ENCODE data around the gene MAPRE3. TPM values are rescaled to one million over a fixed set of nuclear protein-coding genes. Genes with fewer than 3 reads are reported as not detected.

The MAPRE3 gene
- total RNA-seq, 1 donor from 2014 or later: 27.0 TPM

- peaks cover 6% of the 10 kb centered on the region for H4K20me1 ChIP-seq (ENCODE audit: insufficient read depth, low read length)
- peaks cover 13% of the 10 kb centered on the region for H3K36me3 Mint-ChIP-seq (ENCODE audit: low read depth, unreplicated experiment)
Observed at GRCh38 chr2:27050996-27051901, 80.8 kb downstream of the MAPRE3 start, which contains the start of gene AGBL5. Gene AGBL5 (plus strand): TSS chr2:27051668. CDS start chr2:27052959, 1,291 bp downstream.

GRCh38 chr2:27051902-27052645 lies 81.6 kb downstream of the MAPRE3 start:
- no peak for TF ChIP-seq CTCF (IDR thresholded peaks at IDR 0.05; ENCODE audit: insufficient read depth, low read depth, low read length)
- TF ChIP-seq EZH2 (IDR thresholded peaks at IDR 0.05; ENCODE audit: insufficient read depth, low read length): no peak
- H3K9ac ChIP-seq (ENCODE audit: low read length): peak overlapping the region; percentile 88
- no peaks in the 10 kb centered on the region for H3K9me3 Mint-ChIP-seq (ENCODE audit: unreplicated experiment)
- peak overlapping the region; percentile 67 for H3K4me3 ChIP-seq (ENCODE audit: insufficient read depth, low read depth, low read length)
- no peak for FAIRE-seq
- H2AFZ ChIP-seq (ENCODE audit: low read depth, low read length): peak overlapping the region; percentile 77
- H3K27me3 Mint-ChIP-seq (ENCODE audit: low read depth, unreplicated experiment): no peaks in the 10 kb centered on the region
- no peak for DNase-seq (ENCODE audit: low read depth)
- H3K27ac Mint-ChIP-seq (ENCODE audit: unreplicated experiment): peak overlapping the region; percentile 77
- no peaks in the 10 kb centered on the region for H3K9me3 ChIP-seq (ENCODE audit: insufficient read depth, low read depth, low read length)
- H3K4me2 ChIP-seq (ENCODE audit: low read length): peak overlapping the region; percentile 99
- H3K4me1 ChIP-seq (ENCODE audit: insufficient read depth, low read length): peaks cover 14% of the 10 kb centered on the region
- peak overlapping the region; percentile 87 for H3K4me3 Mint-ChIP-seq (ENCODE audit: unreplicated experiment)
- no peaks in the 10 kb centered on the region for H3K79me2 ChIP-seq (ENCODE audit: insufficient read depth, low read length)
- H4K20me1 ChIP-seq (ENCODE audit: insufficient read depth, low read length): peaks cover 11% of the 10 kb centered on the region
- peaks cover 13% of the 10 kb centered on the region for H3K36me3 Mint-ChIP-seq (ENCODE audit: low read depth, unreplicated experiment)
- H3K4me1 Mint-ChIP-seq (ENCODE audit: low read depth, unreplicated experiment): peaks cover 2% of the 10 kb centered on the region
- peaks cover 11% of the 10 kb centered on the region for H3K36me3 ChIP-seq (ENCODE audit: insufficient read depth, low read length)
- H3K27me3 ChIP-seq (ENCODE audit: insufficient read depth, low read length): no peaks in the 10 kb centered on the region
- peak overlapping the region; percentile 40 for H3K27ac ChIP-seq (ENCODE audit: low read depth, low read length)

More at GRCh38 chr2:27050996-27051901, 80.8 kb downstream of the MAPRE3 start, which contains the start of gene AGBL5:
- peak within 1 kb of the TSS; percentile 90 for H3K4me3 Mint-ChIP-seq (ENCODE audit: unreplicated experiment)
- Histone ChIP-seq H3K4me1 (ENCODE audit: insufficient read depth, low read length) (peaks cover 14% of the 10 kb centered on the region), H3K36me3 (ENCODE audit: insufficient read depth, low read length) (peaks cover 11% of the 10 kb centered on the region), H3K79me2 (ENCODE audit: insufficient read depth, low read length) (no peaks in the 10 kb centered on the region), H3K4me2 (ENCODE audit: low read length) (peak within 1 kb of the TSS; percentile 99), H3K27me3 (ENCODE audit: insufficient read depth, low read length) (no peaks in the 10 kb centered on the region), H3K4me3 (ENCODE audit: insufficient read depth, low read depth, low read length) (peak within 1 kb of the TSS; percentile 69), H3K9me3 (ENCODE audit: insufficient read depth, low read depth, low read length) (no peaks in the 10 kb centered on the region), H3K9ac (ENCODE audit: low read length) (peak within 1 kb of the TSS; percentile 88), H2AFZ (ENCODE audit: low read depth, low read length) (peak within 1 kb of the TSS; percentile 77), H3K27ac (ENCODE audit: low read depth, low read length) (peak within 1 kb of the TSS; percentile 77)
- H3K27me3 Mint-ChIP-seq (ENCODE audit: low read depth, unreplicated experiment): no peaks in the 10 kb centered on the region
- H3K27ac Mint-ChIP-seq (ENCODE audit: unreplicated experiment): peak within 1 kb of the TSS; percentile 91
- no peaks in the 10 kb centered on the region for H3K9me3 Mint-ChIP-seq (ENCODE audit: unreplicated experiment)
- peaks cover 2% of the 10 kb centered on the region for H3K4me1 Mint-ChIP-seq (ENCODE audit: low read depth, unreplicated experiment)
- peak; percentile 76 for DNase-seq (ENCODE audit: low read depth)
- TF ChIP-seq CTCF (IDR thresholded peaks at IDR 0.05; ENCODE audit: insufficient read depth, low read depth, low read length) (no peak), EZH2 (IDR thresholded peaks at IDR 0.05; ENCODE audit: insufficient read depth, low read length) (no peak)
- FAIRE-seq: no peak
